Endothelial cell of umbilical vein (primary cell): ENCODE measurements around the gene NR1H2. TPM values are rescaled to one million over a fixed set of nuclear protein-coding genes. Genes with fewer than 3 reads are reported as not detected.

Source experiments
- BruUV-seq: library from RNA; stranded (reverse); fragments of 400-500 nt; replicated peaks from 2 replicates; lab custom pipeline; 2021; lab: Mats Ljungman, UMichigan
- CTCF ChIA-PET: fragments of 300-600, 350-600 bp; sonication (Branson Sonifier 250); formaldehyde crosslinking; loops from one replicate; lab custom pipeline; 2021; ENCODE audit warnings: antibody characterized with exemption, inconsistent platforms; lab: Charles Lee
- POLR2A ChIA-PET: fragments of 300-600, 350-600 bp; sonication (Branson Sonifier 250); formaldehyde crosslinking; loops from one replicate; lab custom pipeline; 2021; ENCODE audit warnings: antibody characterized with exemption, inconsistent platforms; lab: Charles Lee
- DNase-seq: peaks from one replicate; pipeline ENCODE4 v3.0.0-alpha.2; 2011; ENCODE audit warnings: low read depth, low spot score
- FAIRE-seq: peaks from 2 replicates; lab custom pipeline; 2011; peaks lifted over from hg19 to GRCh38; lab: Jason Lieb, UNC
- H2AFZ ChIP-seq: 2 replicates; pipeline ENCODE4 v1.6.0; 2012; ENCODE audit warnings: low read depth, low read length, control low read depth, inconsistent platforms
- H3K27ac ChIP-seq: 2 replicates; pipeline ENCODE4 v1.5.1; 2011; ENCODE audit warnings: low read depth, mild to moderate bottlenecking, control low read depth, low read length, moderate library complexity; ENCODE audit not compliant: insufficient read depth
- H3K27me3 ChIP-seq, 2 experiments: 2 replicates each; pipeline versions ENCODE4 v1.6.0 to v1.6.1; 2011; ENCODE audit warnings: low read length in 2 of 2, mixed read lengths in 1 of 2; ENCODE audit not compliant: control insufficient read depth in 2 of 2, insufficient read depth in 2 of 2
- H3K36me3 ChIP-seq, 2 experiments: 2 replicates in 1 of 2; 3 replicates in 1 of 2; pipeline ENCODE4 v1.5.1; 2011; ENCODE audit warnings: low read length in 2 of 2, mild to moderate bottlenecking in 1 of 2, moderate library complexity in 1 of 2; ENCODE audit not compliant: control insufficient read depth in 2 of 2, insufficient read depth in 2 of 2; ENCODE audit errors: extremely low read depth in 1 of 2
- H3K4me1 ChIP-seq: 3 replicates; pipeline ENCODE4 v1.5.1; 2011; ENCODE audit warnings: mild to moderate bottlenecking, low read length; ENCODE audit not compliant: control insufficient read depth, insufficient read depth; ENCODE audit errors: extremely low read depth
- H3K4me2 ChIP-seq: 2 replicates; pipeline ENCODE4 v1.6.1; 2011; ENCODE audit warnings: low read length, control low read depth, mixed read lengths; ENCODE audit not compliant: insufficient read depth
- H3K4me3 ChIP-seq, 3 experiments: fragments of 200-600 bp in 1 of 3; sonication (generic), shearing (Covaris generic) in 1 of 3; replicated peaks in 1 of 3; 2 replicates each; pipeline ENCODE4 v1.5.1; 2011 to 2016; ENCODE audit warnings: control low read depth in 3 of 3, low read length in 3 of 3, mild to moderate bottlenecking in 2 of 3, inconsistent platforms in 1 of 3, low read depth in 1 of 3, moderate library complexity in 1 of 3; ENCODE audit not compliant: insufficient read depth in 1 of 3
- H3K79me2 ChIP-seq: 2 replicates; pipeline ENCODE4 v1.6.0; 2012; ENCODE audit warnings: low read length, inconsistent platforms; ENCODE audit not compliant: control insufficient read depth, insufficient read depth
- H3K9ac ChIP-seq: replicated peaks from 2 replicates; pipeline ENCODE3; 2011; ENCODE audit warnings: low read length, control low read depth; ENCODE audit not compliant: insufficient read depth; ENCODE audit errors: extremely low read depth
- H3K9me1 ChIP-seq: replicated peaks from 3 replicates; pipeline ENCODE4 v1.6.0; 2011; ENCODE audit warnings: mild to moderate bottlenecking, low read length; ENCODE audit not compliant: control insufficient read depth, insufficient read depth; ENCODE audit errors: extremely low read depth
- H3K9me3 ChIP-seq: replicated peaks from 2 replicates; pipeline ENCODE4 v1.5.1; 2012; ENCODE audit warnings: low read length, inconsistent platforms; ENCODE audit not compliant: control insufficient read depth, insufficient read depth
- H4K20me1 ChIP-seq: replicated peaks from 2 replicates; pipeline ENCODE3; 2011; ENCODE audit warnings: mild to moderate bottlenecking, low read length; ENCODE audit not compliant: control insufficient read depth, insufficient read depth; ENCODE audit errors: extremely low read depth
- EZH2 ChIP-seq: IDR thresholded peaks from 2 replicates; pipeline ENCODE4 v1.6.1; 2012; ENCODE audit warnings: borderline replicate concordance, low read depth, mild to moderate bottlenecking, moderate library complexity, low read length, inconsistent platforms; ENCODE audit not compliant: severe bottlenecking
- FOS ChIP-seq: IDR thresholded peaks from 2 replicates; pipeline ENCODE4 v1.6.1; 2011; ENCODE audit warnings: mild to moderate bottlenecking, low read length, moderate library complexity, borderline replicate concordance; ENCODE audit not compliant: insufficient read depth
- GATA2 ChIP-seq: IDR thresholded peaks from 2 replicates; pipeline ENCODE4 v1.7.0; 2011; ENCODE audit warnings: low read depth, mild to moderate bottlenecking, moderate library complexity, mixed read lengths, low read length; ENCODE audit not compliant: insufficient read length, insufficient read depth
- JUN ChIP-seq: IDR thresholded peaks from 2 replicates; pipeline ENCODE4 v1.6.1; 2011; ENCODE audit warnings: borderline replicate concordance, low read depth; ENCODE audit not compliant: insufficient read length, insufficient read depth
- POLR2A ChIP-seq: IDR thresholded peaks from 2 replicates; pipeline ENCODE4 v1.6.1; 2012; ENCODE audit warnings: low read depth, mild to moderate bottlenecking, control low read depth, low read length
- POLR2AphosphoS5 ChIP-seq: IDR thresholded peaks from 2 replicates; pipeline ENCODE4 v1.6.1; 2012; ENCODE audit warnings: low read depth, mild to moderate bottlenecking, control low read depth, low read length, moderate library complexity; ENCODE audit not compliant: insufficient read depth
- dilution Hi-C: fragments of 300-500 bp; cut with MboI; formaldehyde crosslinking; loops from one replicate; pipeline ENCODE4 v1.15.0; 2019; ENCODE audit warnings: low sequenced_read_pairs; ENCODE audit not compliant: extremely low pct_ligation_motif_present
- intact Hi-C: fragments of 100-400 bp; cut with micrococcal nuclease; formaldehyde crosslinking; loops from one replicate; pipeline ENCODE4 v1.10.0; 2022
- polyA plus RNA-seq, 4 experiments: library from polyadenylated mRNA; depleted of rRNA in 3 of 4; stranded (reverse) in 3 of 4; unstranded in 1 of 4; fragments of >200 nt; gene quantifications; 2 replicates each; pipeline versions ENCODE4 v1.2.1 to v1.2.3, GENCODE V29; 2011 to 2012; ENCODE audit warnings: missing spikeins in 1 of 4
- total RNA-seq: library from RNA; stranded (reverse); gene quantifications from 2 replicates; pipeline ENCODE4 v1.2.3, GENCODE V29; 2021
- TF ChIP-seq, protein P1 (sequence below): IDR thresholded peaks from 2 replicates; pipeline ENCODE4 v1.6.1; 2011; ENCODE audit not compliant: insufficient read depth, insufficient read length
- TF ChIP-seq, protein P2 (sequence below), 2 donors: IDR thresholded peaks; 1 replicate in 1 of 2; 2 replicates in 1 of 2; pipeline ENCODE4 v1.5.1; 2011; ENCODE audit warnings: low read length in 2 of 2, mild to moderate bottlenecking in 2 of 2, moderate library complexity in 2 of 2, control low read depth in 1 of 2, inconsistent platforms in 1 of 2, low read depth in 1 of 2; ENCODE audit not compliant: insufficient read depth in 1 of 2; ENCODE audit errors: extremely low read depth in 1 of 2

NR1H2 gene
- total and polyA plus RNA-seq, 2 donors (not counting 3 experiments of a cell fraction or from before 2014, with no cell fraction given): 46.7 to 48.4 TPM

DNA sequence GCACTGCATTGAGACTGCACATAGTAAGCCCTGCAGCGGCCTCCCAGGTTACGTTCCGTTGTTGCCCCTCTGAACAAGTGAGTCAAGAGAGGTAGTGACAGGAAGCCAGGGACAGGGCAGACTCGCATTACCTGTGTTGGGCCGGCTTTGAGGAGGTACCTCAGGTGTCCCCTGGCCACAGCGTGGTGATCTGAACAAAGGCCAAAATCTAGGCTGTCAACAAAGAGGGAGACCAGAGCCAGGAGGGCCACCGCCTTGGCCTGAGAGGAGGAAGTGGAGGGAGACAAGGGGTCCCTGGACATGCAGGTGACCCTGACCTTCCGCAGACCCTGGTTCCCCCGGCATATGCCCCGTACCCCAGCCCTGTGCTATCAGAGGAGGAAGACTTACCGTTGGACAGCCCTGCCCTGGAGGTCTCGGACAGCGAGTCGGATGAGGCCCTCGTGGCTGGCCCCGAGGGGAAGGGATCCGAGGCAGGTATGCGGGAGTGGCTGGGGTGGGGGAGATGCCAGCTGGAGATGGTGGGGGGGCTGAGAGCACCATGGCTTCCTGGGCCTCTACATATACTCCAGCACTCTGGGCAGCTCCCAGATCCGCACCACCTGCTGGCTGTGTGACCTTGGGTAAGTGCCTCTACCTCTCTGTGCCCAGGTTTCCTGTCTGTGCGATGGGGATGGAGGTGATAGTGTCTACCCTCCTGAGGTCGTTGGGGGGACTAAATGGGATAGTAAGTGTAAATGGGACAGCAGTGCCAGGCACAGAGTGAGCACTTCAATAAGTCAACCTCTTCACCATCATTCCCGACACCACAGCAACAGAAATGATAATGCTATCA, 47.2 kb downstream of the NR1H2 start:
- DNase-seq (no peak), FAIRE-seq (no peak)
- dilution Hi-C loops (no loop called here), intact Hi-C loops (no loop called here)
- peaks cover 13 to 21% of the 10 kb centered on the region in 2 experiments for H3K27me3 ChIP-seq
- TF ChIP-seq FOS (no peak), EZH2 (no peak), POLR2A (no peak), JUN (no peak), POLR2AphosphoS5 (no peak), GATA2 (no peak)
- TF ChIP-seq, protein P1, sequence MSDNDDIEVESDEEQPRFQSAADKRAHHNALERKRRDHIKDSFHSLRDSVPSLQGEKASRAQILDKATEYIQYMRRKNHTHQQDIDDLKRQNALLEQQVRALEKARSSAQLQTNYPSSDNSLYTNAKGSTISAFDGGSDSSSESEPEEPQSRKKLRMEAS: no peak
- TF ChIP-seq, protein P2, sequence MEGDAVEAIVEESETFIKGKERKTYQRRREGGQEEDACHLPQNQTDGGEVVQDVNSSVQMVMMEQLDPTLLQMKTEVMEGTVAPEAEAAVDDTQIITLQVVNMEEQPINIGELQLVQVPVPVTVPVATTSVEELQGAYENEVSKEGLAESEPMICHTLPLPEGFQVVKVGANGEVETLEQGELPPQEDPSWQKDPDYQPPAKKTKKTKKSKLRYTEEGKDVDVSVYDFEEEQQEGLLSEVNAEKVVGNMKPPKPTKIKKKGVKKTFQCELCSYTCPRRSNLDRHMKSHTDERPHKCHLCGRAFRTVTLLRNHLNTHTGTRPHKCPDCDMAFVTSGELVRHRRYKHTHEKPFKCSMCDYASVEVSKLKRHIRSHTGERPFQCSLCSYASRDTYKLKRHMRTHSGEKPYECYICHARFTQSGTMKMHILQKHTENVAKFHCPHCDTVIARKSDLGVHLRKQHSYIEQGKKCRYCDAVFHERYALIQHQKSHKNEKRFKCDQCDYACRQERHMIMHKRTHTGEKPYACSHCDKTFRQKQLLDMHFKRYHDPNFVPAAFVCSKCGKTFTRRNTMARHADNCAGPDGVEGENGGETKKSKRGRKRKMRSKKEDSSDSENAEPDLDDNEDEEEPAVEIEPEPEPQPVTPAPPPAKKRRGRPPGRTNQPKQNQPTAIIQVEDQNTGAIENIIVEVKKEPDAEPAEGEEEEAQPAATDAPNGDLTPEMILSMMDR (IDR thresholded peaks at IDR 0.05; ENCODE audit: extremely low read depth in 1 of 2, insufficient read depth in 1 of 2, low read depth in 1 of 2, low read length in 2 of 2): no peak
- H2AFZ ChIP-seq: no peak overlapping the region
- CTCF ChIA-PET: interaction anchor here (1.6 kb wide), 1 partner anchor 55 kb away, joined by 5 read pairs; no protein-coding TSS in a partner anchor
- H3K36me3 ChIP-seq: no peaks in the 10 kb centered on the region
- H3K4me1 ChIP-seq: no peaks in the 10 kb centered on the region
- H3K9ac ChIP-seq: no peak overlapping the region
- no peak overlapping the region for H3K4me2 ChIP-seq
- no TSS peak for BruUV-seq
- POLR2A ChIA-PET: no interaction called here
- no peaks in the 10 kb centered on the region for H3K79me2 ChIP-seq
- no peaks in the 10 kb centered on the region for H3K9me1 ChIP-seq
- no peak overlapping the region for H3K4me3 ChIP-seq
- no peaks in the 10 kb centered on the region for H4K20me1 ChIP-seq
- no peaks in the 10 kb centered on the region for H3K9me3 ChIP-seq
- H3K27ac ChIP-seq: no peak overlapping the region
